ENCODE measurements around the gene CDH4.

The CDH4 gene

DNA sequence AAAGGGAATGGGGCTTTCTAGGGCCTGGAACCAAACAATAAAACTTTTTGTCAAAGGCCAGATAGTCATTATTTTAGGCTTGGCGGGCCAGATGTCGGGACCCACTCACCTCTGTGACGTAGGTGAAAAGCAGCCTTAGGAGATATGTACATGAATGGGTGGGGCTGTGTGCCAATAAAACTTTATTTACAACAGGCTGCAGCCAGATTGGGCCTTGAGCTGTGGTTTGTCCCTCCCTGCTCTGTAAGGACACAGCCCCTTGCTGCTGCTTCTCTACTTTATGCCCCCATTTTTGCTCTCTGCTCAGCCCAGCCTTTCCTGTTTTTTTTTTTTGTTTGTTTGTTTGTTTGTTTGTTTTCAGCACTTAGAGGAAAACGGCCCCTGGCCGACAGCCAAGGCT, 32.7 kb downstream of the CDH4 start:
- DNase-seq (ENCODE audit: low read depth), result no peak

DNA sequence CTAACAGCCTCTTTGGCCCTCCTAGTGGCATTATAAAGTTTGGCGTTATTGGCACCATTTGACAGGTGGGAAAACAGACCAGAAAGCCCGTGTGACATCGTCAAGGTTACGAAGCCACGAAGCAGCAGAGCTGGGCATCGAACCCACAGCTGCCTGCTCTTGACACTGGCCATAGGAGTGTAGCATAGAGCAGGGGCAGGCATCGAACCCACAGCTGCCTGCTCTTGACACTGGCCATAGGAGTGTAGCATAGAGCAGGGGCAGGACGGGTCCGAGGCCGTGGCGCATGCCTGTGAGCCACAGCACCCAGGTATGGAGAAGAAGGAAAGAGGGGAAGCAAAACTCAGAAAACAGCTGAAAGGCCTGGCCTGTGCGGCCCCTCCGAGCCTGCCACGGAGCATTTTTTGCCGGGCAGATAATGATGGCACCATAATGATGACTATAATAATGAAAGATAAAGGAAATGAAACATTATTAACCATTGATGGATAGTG, 33.1 kb downstream of the CDH4 start:
- DNase-seq (ENCODE audit: low read depth), result no peak

DNA sequence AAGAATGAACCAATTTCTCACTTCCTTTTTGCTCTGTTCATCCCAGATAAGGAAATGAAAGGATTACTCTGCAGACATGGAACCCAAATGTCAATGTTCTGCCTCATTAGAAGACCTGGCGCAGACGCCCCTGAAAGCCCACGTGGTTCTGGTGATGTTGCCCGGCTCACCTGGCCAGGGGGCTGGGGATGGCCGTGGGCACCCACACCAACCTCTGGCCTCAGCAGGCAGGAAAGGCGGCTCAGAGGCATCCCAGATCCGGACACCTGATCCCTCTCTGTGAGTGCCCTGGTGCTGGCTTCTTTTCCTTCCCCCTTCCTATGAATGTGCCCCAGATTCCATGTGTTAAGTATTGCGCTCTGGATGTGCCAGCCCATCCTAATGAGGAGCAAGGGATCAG, 33.6 kb downstream of the CDH4 start:
- no peak for DNase-seq (ENCODE audit: low read depth)

DNA sequence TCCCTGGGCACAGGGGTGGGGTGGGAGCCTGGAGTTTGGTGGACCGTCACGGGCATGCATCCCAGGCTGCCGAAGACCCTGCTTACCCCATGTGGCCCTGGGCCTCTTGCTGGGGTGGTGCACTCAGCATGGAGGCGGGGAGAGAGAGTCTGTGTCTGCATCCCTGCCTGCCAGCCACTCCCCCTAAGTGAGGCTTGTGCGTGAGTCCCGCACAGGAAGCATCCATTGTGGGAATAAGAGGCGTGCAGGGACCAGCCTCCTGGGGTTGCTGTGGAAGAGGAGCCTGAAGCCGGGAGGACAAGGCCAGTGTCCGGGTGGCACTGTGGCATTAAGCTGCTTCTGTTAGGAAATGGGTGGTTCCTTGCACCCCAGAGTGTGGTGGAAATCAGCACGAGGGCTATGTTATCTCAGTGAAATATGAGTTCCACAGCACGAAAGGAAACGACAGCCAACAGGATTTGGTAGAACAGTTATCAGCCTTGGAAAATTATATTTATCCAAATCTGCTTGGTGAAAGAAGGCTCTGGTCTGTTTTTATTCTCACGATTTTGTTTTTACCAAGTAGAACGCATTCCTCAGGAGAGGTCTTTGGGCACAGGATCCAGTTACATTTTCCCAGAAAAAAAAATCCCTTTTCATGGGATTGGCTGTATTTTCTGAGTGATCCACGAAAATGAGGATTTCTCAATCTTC, 35.7 kb downstream of the CDH4 start:
- DNase-seq (ENCODE audit: low read depth), result no peak

DNA sequence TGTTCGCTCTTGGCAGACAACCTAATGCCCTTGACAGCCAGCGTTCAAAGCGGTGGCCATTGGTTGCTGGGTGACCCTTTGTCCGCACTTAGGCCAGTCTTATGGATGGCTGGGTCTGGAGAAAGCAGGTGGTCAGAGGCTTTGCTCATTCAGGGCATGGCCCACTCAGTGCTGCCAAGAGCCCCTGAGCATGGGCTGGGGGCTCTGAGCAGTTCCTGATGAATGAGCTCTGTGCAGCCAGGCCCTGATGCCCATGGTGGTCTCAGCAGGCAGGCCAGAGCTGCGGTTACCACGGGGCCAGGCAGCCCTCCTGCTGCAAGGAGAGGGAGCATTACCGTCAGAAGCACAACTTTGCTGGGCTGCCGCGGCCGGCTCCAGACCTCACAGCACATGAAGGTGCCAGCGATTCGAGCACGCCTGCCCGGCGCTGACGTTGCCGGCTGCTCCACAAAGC, 36.3 kb downstream of the CDH4 start:
- no peak for DNase-seq (ENCODE audit: low read depth)

DNA sequence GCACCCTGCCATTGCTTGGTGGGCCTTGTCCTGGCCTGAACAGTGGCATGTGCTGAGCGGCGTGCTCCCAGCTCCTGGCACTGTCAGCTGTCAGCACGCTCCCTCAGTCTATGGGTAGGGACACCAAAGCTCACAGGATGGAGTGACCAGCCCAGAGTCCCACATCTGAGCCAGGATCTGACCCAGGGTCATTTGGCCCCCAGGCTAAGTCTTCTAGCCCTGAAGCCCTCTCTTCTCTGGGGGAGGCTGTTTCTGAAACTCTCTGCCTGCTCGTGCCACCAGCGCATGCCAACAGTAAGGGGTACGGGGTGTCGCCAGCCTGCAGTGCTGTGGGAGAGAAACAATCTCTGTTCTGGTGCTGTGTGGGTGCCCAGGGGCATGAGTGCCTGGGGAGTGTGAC, 37.1 kb downstream of the CDH4 start:
- DNase-seq (ENCODE audit: low read depth), result no peak

DNA sequence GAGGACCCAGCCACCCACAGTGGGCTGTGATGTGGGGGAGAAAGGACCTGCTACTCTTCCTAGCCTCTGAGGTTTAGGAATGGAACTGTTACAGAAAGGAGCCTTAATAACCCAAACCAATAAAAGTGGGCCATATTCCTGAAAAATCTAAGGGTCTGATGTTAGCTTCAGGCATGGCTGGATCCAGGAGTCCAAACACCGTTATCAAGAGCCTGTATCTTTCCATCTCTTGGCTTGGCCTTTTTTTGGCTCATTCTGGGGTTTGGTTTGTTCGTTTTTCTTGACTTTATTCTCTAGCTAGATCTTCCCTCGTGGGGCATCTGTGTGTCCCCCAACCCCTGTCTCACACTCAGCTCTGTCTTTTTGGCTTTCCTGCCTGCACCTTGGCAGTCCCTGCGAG, 38.7 kb downstream of the CDH4 start:
- DNase-seq (ENCODE audit: low read depth), result no peak

DNA sequence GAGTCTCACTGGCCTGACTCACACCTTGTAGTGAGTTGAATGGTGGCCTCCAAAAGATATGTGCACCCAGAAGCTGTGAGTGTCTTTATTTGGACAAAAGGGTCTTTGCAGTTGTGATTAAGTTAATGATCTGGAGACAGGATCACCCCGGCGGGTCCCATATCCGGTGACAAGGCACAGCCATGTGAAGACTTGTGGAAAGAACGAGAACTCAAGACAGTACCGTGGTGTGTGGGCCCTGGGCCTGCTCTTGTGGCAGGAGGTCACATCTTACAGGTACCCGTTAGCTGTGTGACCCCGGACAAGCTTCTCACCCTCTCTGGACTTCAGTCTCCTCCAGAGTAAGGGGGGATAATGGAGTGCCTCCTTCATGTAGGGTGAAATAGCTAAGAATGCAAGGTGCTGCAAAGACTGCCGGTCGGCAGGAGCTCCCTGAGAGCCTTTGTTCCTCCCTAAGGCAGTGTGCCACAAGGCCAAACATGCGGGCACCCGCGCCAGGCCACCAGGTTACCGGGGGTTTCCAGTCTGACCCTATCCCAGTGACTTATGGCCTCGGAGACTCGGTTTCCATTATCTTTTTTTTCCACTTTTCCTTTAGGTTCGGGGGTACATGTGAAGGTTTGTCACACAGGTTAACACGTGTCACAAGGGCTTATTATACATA, 39.2 kb downstream of the CDH4 start:
- no peak for DNase-seq (ENCODE audit: low read depth)

DNA sequence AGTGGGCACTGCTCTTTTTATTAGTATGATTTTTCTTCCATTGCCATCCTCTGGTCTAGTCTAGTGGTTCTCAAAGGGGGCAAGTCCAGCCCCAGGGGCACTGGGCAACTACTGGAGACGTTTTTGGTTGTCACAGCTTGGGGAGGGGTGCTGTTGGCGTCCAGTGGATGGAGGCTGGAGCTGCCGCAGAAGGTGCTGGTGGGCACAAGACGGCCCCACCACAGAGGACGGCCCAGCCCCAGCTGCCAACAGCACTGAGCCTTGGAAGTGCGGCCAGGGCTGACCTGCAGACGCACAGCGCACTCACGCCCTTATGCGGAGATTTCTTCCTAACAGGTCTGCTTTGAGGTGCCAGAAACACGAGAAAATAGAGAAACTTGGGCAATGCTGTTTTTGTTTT, 40.3 kb downstream of the CDH4 start:
- DNase-seq (ENCODE audit: low read depth), result no peak

DNA sequence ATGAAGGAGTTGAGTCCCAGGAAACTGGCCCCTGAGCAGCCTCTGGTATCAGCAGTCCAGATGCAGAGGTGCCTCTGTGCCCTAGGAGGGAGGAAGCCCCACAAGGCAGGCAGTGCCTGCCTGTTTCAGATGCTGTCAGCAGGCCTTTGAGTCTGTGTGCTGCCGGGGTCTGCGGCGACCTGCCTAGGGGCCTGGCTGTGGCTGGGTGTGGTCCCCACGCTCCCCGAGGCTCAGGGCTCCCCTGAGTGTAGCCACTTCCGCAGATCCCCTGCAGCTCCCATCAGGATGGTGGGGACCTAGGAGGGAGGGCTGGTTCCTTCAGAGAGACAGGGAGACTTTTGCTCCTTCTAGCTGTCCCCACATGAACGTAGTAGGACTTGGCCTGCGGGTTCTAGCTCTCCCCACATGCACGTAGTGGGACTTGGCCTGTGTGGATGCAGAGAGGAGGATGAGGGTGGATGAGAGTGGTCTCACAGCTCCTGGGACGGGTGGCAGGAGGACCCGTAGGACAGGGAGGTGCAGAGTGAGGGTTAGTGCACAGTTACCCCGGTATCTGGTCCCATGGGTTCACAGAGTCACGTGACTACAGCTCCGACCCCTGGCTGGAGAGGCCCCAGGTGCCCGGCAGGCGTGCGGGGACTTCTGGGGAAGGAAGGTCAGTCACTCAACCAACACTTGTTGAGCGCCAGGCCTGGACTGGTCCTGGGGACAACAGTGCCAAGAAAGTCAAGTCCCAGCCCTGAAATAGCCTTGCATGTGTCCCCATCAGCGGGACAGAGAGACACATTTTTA, 41.0 kb downstream of the CDH4 start:
- no peak for DNase-seq (ENCODE audit: low read depth)

DNA sequence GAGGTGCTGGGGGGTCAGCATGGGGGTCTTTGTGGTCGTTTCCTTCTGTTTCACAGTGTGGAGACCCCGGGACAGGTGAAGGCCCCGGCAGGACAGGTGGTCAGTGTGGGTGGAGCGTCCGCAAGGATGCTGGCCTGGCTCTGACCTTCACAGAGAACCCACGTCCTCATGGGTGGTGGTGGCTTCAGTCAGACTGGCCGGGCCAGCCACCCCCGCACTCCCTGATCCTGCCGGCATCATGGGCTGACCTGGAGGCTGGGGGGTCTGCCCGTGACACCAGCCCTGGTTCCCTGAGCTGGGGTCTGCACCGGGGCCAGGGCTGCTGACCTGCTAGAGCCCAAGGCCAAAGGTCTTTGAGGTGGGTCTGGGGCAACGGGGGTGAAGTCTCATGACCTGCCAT, 41.9 kb downstream of the CDH4 start:
- no peak for DNase-seq (ENCODE audit: low read depth)

DNA sequence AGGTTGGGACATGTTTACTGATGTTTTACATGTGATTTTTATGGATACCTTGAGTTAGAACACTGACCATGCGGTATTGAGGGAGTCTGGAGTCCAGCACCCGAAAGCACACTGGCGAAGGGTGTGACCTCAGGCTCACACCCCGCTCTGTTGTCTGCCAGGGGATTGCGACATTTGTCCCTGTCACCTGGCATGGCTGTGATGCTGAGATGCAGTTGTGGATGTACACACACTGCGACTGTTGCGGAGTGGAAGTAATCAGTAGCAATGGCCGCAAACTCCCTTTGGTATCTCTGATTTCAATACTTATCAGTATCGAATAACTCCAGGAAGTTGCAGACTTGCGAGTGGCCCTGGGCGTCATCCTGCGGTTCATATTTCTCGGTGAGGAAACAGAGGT, 43.2 kb downstream of the CDH4 start:
- no peak for DNase-seq (ENCODE audit: low read depth)

DNA sequence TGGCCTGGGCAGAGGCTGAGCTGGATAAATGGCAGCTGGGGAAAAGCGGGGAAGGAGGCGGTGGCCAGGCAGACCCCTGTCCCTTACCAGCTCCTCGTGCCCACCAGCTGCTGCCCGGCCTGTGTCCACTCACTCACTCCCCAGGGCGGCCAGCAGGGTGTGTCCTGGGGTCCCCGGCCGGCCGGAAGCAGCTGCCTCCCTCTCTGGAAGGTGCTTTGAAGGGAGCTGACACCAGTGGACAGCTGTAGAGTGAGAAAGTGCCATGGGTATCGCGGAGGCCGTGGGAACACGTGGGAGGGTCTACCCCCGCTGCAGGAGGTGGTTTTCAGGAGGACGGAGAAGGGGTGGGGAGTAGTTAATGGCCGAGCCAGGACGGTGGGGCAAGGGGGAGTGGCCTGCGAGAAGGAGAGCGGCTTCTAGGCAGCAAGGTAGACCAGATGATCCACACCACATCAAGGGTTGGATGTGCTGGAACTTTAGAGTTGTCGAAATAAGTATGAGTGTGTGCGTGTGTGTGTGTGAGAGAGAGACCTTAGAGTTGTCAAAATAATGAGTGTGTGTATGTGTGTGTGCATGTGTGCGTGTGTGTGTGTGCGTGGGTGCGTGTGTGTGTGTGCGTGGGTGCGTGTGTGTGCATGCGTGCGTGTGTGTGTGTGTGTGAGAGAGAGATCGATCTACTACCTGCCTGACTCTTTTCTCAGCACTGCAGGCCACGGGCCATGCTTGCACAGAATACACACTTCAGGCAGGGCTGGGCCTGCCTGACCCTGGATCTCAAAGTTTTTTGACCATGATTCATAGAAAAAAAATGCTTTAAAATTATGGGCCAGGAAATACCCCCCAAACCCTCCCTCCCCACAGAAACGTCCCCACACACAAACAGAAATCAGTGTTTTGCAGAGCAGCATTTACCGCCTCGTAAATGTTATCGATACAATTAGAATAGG, 43.9 kb downstream of the CDH4 start:
- DNase-seq (ENCODE audit: low read depth), result no peak

DNA sequence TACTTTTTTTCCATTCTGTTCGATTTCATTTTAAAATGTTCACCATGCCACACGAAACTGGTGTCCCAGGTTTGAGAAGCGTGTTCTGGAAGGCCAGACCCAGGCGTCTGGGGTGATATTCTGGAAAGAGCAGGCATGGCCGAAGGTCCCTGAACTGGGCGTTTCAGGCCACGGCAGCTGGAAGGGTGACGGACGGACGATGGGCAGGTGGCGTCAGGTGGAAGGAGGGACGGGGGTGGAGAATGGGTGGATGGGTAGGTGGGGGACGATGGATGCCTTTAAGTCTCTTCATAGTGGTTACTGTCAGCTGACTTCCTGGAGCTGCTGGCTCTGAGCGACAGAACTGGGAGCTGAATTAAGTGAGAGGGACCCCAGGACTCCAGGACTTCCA, 44.6 kb downstream of the CDH4 start:
- DNase-seq (ENCODE audit: low read depth), result no peak

DNA sequence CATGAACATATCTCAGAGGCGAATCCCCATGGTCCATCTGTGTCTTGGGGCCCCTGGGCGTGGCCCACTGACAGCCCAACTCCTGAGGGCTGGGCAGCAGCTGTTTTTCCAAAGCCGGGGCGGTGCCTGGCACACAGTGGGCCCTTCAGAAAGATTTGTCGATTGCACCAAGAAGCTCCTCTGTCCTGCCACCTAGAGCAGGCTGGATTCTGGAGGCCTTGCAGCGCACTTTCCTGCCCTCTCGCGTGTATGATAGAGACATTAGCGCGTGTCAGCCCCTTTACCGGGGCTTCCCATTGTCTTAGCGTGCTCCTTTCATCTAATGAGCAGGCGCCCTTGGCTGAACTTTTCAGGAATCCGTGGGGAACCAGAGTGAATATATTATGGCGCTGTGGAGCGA, 45.4 kb downstream of the CDH4 start:
- no peak for DNase-seq (ENCODE audit: low read depth)

DNA sequence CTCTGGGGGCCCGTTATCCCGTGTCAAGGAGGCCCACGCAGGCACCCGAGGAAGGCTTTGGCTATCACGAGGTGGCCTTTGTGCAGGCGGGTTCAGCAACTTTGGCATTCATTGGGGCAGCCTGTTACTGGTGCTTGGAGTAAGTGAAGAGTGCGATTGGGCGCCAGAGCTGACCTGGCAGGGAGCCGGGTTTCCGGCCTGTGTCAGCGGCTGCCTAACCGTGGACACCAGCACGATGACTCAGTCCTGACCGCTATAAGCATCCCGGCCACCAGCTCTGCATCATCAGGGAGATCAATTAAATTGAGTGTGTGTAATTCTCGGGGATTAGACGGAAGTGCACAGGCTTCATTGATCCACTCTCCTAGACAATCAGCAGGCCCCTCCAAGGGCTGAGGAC, 45.9 kb downstream of the CDH4 start:
- DNase-seq (ENCODE audit: low read depth), result no peak

DNA sequence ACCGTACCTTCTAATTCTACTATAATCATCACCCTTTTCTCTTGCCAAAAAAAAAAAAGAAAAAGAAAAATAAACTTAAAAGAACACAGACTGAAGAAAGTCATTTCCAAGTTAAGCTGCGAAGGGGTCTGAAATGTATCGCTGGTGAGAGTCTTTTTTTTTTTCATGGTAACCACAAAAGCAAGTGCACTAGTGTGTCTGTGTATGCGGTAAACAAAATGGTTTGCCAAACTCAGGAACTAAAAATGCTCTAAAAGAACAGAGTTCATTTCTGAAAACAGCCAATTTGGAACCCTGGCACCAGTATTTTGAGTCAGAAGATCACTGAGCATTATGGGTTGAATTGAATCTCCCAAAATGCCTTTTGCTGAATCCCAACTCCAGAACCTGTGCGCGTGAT, 46.6 kb downstream of the CDH4 start:
- no peak for DNase-seq (ENCODE audit: low read depth)

DNA sequence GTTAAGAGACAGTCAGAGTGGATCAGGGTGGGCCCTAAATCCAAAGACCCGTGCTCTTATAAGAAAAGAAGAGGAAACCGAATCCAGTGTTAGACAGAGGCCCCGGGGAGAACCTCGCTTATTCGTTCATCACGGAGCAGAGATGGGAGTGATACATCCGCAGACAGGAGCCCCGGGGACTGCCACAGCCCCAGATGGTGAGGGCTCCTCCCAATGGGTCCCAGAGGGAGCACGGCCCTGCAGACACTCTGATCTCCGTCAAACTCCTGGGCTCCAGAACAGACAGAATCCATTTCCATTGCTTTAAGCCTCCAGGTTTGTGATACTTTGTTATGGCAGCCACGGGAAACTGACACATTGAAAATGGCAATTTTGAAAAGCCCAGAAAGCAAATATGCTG, 47.0 kb downstream of the CDH4 start:
- no peak for DNase-seq (ENCODE audit: low read depth)

DNA sequence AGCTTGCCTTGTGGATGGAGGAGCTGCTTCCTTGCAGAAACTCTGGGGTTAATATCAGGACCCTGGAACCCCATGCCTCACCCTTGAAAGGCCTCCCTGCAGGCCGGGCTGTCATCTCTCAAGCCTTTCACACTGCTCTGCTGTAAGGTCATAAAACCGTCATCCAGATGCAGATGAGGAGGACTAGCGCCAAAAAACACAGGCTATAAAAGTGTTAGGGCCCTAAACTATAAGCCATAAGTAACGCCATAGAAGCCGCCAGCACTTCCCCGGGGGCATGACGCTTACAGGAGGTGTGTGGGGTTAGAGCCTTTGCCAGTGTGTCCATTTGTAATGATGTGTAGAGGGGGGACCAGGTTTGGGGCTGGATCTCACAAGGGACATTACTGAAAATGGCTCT, 47.6 kb downstream of the CDH4 start:
- no peak for DNase-seq (ENCODE audit: low read depth)

DNA sequence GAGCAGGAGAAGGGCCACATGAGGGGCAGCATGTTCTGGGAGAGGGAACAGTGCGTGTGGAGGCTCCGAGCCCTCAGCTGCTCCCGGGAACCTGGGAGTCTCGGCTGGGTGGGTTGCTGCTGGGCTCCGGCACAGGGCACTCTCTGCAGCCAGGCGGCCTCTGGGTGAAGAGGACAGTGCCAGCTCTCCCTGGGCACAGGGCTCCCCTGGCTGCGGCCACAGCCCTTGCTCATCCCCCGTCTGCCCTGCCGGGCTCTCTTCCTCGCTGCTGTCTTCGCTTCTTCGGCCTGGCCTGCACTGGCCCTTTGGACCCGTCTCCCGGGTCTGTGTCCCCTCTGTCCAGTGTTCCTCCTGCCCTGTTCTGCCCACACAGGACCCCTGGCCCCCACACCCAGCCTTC, 48.2 kb downstream of the CDH4 start:
- DNase-seq (ENCODE audit: low read depth), result no peak

DNA sequence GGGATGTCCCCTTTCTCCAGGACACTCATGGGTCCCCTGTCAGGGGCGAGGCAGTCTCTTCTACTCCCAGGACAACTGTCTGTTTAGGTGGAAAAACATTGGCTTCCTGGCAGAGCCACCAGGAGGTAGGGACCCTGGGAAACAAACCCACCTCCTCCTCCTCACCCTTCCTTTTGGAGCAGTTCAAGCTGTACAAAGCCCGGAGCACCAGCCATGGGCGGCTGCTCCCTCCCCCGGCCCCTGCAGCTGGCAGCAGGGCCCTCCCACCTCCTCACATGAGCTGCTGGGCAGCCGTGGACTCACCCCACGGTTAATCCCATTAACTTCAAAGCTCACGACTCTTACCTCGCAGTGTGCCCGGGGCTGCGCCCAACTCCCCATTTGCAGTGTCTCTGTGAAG, 48.6 kb downstream of the CDH4 start:
- no peak for DNase-seq (ENCODE audit: low read depth)
